ENCODE results near the gene MEOX1. TPM values are rescaled to one million over a fixed set of nuclear protein-coding genes. Genes with fewer than 3 reads are reported as not detected.

MEOX1 gene
- total RNA-seq, 4 donors from 2014 or later = 0.54 to 3.3 (median 1.7) TPM

DNA sequence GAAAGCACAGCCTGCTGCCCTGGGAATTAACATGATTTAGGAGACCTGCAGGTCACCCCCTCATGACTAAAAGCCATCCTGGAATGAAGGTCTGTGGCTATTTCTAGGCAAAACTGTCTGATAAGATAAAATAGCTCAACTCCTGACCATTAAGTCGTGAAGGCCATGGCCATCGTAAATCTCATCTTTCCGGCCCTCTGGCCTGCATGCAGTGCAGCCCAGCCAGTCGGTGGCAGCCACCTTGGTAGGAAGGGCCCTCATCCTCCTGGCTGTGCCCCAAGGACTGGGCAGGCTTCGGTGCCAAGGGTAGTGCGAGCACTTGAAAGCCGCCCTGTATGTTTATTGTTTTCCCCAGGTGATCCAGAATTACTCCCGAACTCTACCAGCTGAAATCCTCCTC is 18.2 kb upstream of the MEOX1 start:
- DNase-seq = no peak
- no peak overlapping the region for H3K27ac ChIP-seq
- TF ChIP-seq, protein P1, sequence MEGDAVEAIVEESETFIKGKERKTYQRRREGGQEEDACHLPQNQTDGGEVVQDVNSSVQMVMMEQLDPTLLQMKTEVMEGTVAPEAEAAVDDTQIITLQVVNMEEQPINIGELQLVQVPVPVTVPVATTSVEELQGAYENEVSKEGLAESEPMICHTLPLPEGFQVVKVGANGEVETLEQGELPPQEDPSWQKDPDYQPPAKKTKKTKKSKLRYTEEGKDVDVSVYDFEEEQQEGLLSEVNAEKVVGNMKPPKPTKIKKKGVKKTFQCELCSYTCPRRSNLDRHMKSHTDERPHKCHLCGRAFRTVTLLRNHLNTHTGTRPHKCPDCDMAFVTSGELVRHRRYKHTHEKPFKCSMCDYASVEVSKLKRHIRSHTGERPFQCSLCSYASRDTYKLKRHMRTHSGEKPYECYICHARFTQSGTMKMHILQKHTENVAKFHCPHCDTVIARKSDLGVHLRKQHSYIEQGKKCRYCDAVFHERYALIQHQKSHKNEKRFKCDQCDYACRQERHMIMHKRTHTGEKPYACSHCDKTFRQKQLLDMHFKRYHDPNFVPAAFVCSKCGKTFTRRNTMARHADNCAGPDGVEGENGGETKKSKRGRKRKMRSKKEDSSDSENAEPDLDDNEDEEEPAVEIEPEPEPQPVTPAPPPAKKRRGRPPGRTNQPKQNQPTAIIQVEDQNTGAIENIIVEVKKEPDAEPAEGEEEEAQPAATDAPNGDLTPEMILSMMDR (IDR thresholded peaks at IDR 0.05) = no peak
- TF ChIP-seq POLR2A (IDR thresholded peaks at IDR 0.05) = no peak
- peaks cover 0 to 12% (median 1%) of the 10 kb centered on the region in 4 donors for H3K4me1 ChIP-seq
- H3K36me3 ChIP-seq = no peaks in the 10 kb centered on the region
- no peaks in the 10 kb centered on the region for H3K27me3 ChIP-seq
- no peaks in the 10 kb centered on the region for H3K9me3 ChIP-seq
- H3K4me3 ChIP-seq = no peak overlapping the region

DNA sequence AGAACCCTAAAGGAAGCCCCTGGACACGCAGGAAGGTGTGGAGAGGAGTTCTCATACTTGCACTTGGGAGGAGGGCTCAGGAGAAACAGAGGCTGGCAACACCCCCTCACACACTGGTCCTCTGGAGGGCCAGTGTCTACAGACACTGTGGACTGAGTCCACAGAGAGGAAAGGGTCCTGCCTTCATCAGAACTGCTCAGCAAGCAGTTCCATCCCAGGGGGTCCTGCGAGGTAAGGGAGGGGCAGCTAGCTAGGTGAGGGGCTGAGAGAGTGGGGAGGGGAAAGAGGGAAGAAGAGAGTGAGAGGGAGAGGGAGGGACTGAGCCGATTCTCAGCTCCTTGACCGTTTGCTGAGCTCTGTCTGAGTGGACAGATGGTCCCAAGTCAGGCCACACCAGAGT is 17.7 kb upstream of the MEOX1 start:
- no peak overlapping the region for H3K27ac ChIP-seq
- TF ChIP-seq, protein P1 (IDR thresholded peaks at IDR 0.05) = no peak
- TF ChIP-seq POLR2A (IDR thresholded peaks at IDR 0.05) = no peak
- H3K27me3 ChIP-seq = no peaks in the 10 kb centered on the region
- H3K9me3 ChIP-seq = no peaks in the 10 kb centered on the region
- DNase-seq = no peak
- H3K4me1 ChIP-seq = peaks cover 0 to 12% (median 1%) of the 10 kb centered on the region in 4 donors
- H3K36me3 ChIP-seq = no peaks in the 10 kb centered on the region
- no peak overlapping the region for H3K4me3 ChIP-seq

DNA sequence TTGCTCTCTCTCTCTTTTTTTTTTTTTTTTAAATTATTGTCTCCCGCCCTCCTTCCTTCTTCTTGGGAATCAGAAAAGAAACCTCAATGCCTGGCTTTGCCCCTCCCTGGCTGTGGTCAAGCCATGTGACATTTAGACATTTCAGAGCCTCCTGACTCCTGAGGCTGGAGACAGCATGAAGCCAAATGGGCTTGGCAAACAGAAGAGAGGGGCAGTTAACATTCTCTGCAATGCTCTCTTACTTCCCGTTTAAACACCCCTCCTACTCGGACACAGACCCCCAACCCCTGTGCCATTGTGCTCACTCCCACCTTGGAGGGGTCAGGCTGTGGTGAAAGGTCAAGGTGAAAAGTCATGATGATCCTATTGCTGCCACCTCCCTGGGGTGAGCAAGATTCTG is 14.7 kb upstream of the MEOX1 start:
- Histone ChIP-seq H3K4me3 (no peak overlapping the region), H3K36me3 (no peaks in the 10 kb centered on the region), H3K27ac (no peak overlapping the region), H3K27me3 (no peaks in the 10 kb centered on the region), H3K4me1 (peaks cover 0 to 12% (median 1%) of the 10 kb centered on the region in 4 donors), H3K9me3 (no peaks in the 10 kb centered on the region)
- no peak for DNase-seq
- TF ChIP-seq POLR2A (IDR thresholded peaks at IDR 0.05) = no peak
- TF ChIP-seq, protein P1 (IDR thresholded peaks at IDR 0.05) = no peak

DNA sequence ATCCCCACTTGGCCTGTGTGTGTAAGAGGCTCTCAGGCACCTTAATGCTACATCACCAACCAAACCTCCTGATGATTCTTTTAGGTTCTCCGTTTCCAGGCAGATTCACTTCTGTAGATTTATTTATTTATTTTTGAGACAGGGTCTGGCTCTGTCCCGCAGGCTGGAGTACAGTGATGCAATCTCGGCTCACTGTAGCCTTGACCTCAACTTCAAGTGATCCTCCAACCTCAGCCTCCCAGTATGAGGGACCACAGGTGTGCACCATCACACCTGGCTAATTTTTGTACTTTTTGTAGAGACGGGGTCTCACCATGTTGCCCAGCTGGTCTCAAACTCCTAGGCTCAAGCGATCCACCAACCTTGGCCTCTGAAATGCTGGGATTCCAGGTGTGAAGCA is 12.7 kb upstream of the MEOX1 start:
- Histone ChIP-seq H3K27ac (no peak overlapping the region), H3K4me3 (no peak overlapping the region), H3K36me3 (no peaks in the 10 kb centered on the region), H3K4me1 (peaks cover 0 to 29% (median 5%) of the 10 kb centered on the region in 4 donors), H3K9me3 (no peaks in the 10 kb centered on the region), H3K27me3 (no peaks in the 10 kb centered on the region)
- no peak for TF ChIP-seq POLR2A (IDR thresholded peaks at IDR 0.05)
- TF ChIP-seq, protein P1 (IDR thresholded peaks at IDR 0.05) = no peak
- DNase-seq = no peak

DNA sequence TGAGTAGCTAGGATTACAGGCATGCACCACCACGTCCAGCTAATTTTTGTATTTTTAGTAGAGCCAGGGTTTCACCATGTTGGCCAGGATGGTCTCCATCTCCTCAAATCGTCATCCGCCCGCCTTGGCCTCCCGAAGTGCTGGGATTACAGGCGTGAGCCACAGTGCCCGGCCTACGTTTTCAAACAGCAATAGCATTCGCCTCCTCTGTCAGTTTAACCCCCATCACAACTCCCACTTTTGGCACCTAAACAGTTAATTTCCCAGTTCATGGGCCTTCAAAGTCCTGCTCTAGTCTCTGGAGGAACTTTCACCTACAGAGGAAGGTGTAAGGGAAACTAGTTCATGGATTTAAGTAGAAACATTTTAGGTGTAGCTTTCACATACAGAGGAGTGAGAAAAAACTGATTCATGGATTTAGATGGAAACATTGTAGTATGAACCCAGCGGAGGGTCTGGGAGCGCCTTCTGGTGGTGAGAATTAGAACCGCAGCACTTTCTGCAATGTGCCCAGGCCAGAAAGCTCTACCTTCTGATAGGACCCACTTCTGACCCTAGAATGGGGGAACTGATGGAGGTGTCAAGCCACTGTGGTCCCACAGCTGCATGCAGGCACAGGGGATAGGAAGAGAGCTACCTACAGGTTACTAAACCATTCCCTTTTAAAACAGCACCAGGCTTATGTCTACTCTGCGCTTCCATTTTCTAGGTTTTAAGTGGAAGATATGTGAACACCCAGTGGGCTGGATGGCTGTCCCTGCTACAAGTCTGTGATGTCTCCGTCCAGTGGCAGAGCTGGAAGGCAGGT is 12.0 kb upstream of the MEOX1 start:
- H3K9me3 ChIP-seq = no peaks in the 10 kb centered on the region
- no peak overlapping the region for H3K4me3 ChIP-seq
- H3K36me3 ChIP-seq = no peaks in the 10 kb centered on the region
- DNase-seq = peak; percentile 56 to 91 (median 83)
- peaks cover 0 to 29% (median 5%) of the 10 kb centered on the region in 4 donors for H3K4me1 ChIP-seq
- H3K27ac ChIP-seq = no peak overlapping the region
- no peaks in the 10 kb centered on the region for H3K27me3 ChIP-seq
- TF ChIP-seq, protein P1 (IDR thresholded peaks at IDR 0.05) = peak; percentile 65 to 96 (median 93)
- no peak for TF ChIP-seq POLR2A (IDR thresholded peaks at IDR 0.05)

Data from Peyer's patch (tissue), 4 donors.